NT2/D1 (cell line): ENCODE measurements around the gene ABCC10.

Source experiments
- DNase-seq: peaks from one replicate; pipeline ENCODE4 v3.0.0-alpha.2; 2011; ENCODE audit warnings: low read depth, low spot score
- H3K27me3 ChIP-seq: 2 replicates; pipeline ENCODE4 v1.6.0; 2011; ENCODE audit warnings: mild to moderate bottlenecking; ENCODE audit not compliant: insufficient read length, insufficient read depth
- H3K36me3 ChIP-seq: 2 replicates; pipeline ENCODE4 v1.6.1; 2011; ENCODE audit warnings: mild to moderate bottlenecking, low read length, mixed read lengths; ENCODE audit not compliant: insufficient read depth, insufficient read length
- H3K4me1 ChIP-seq: 2 replicates; pipeline ENCODE4 v1.5.1; 2011; ENCODE audit not compliant: insufficient read depth, insufficient read length
- H3K4me3 ChIP-seq: 2 replicates; pipeline ENCODE4 v1.5.1; 2011; ENCODE audit warnings: low read depth; ENCODE audit not compliant: insufficient read length
- H3K9ac ChIP-seq: 2 replicates; pipeline ENCODE4 v1.6.0; 2011; ENCODE audit warnings: low read depth; ENCODE audit not compliant: insufficient read length
- H3K9me3 ChIP-seq: 2 replicates; pipeline ENCODE4 v1.5.1; 2011; ENCODE audit warnings: mild to moderate bottlenecking, low read length; ENCODE audit not compliant: insufficient read depth
- SUZ12 ChIP-seq: IDR thresholded peaks from 2 replicates; pipeline ENCODE4 v1.6.1; 2011; ENCODE audit not compliant: insufficient read length, insufficient read depth; ENCODE audit errors: extremely low read depth
- YY1 ChIP-seq: IDR thresholded peaks from 2 replicates; pipeline ENCODE4 v1.6.1; 2011; ENCODE audit not compliant: insufficient read length, insufficient read depth
- ZNF274 ChIP-seq: IDR thresholded peaks from 2 replicates; pipeline ENCODE4 v1.6.1; 2011; ENCODE audit warnings: mild to moderate bottlenecking, low read depth, low read length

ABCC10 gene

DNA sequence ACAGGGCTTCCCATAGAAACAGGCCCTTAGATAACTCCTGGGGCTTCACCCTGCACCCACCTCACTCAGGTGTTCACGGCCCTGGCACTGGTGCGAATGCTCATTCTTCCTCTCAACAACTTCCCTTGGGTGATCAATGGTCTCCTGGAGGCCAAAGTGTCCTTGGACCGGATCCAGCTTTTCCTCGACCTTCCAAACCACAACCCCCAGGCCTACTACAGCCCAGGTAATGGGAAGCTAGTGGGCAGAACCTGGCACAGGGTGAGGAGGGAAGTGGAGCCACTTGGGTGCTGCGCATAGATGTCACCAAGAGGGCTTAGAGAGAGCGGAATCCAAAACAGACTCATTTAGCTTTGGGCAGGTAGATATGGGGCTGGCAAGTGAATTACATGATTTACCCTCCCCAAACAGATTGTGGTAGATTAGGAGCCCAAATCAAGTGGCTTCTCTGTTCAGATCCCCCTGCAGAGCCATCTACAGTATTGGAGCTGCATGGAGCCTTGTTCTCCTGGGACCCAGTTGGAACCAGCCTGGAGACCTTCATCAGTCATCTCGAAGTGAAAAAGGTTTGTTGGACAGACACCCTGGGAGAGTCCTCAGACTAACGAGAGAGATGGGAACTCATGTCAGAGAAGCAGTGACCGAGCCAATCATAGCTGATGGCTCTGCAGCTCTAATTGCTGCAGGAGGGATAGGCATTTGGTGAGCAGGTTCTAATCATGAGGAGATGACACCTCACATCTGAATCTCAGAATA lies 8.5 kb downstream of the ABCC10 start:
- peaks cover 6% of the 10 kb centered on the region for H3K4me1 ChIP-seq
- no peak overlapping the region for H3K9ac ChIP-seq
- DNase-seq = no peak
- TF ChIP-seq SUZ12 (no peak), ZNF274 (no peak), YY1 (no peak)
- no peaks in the 10 kb centered on the region for H3K9me3 ChIP-seq
- H3K27me3 ChIP-seq = no peaks in the 10 kb centered on the region
- peaks cover 53% of the 10 kb centered on the region for H3K36me3 ChIP-seq
- H3K4me3 ChIP-seq = no peak overlapping the region

DNA sequence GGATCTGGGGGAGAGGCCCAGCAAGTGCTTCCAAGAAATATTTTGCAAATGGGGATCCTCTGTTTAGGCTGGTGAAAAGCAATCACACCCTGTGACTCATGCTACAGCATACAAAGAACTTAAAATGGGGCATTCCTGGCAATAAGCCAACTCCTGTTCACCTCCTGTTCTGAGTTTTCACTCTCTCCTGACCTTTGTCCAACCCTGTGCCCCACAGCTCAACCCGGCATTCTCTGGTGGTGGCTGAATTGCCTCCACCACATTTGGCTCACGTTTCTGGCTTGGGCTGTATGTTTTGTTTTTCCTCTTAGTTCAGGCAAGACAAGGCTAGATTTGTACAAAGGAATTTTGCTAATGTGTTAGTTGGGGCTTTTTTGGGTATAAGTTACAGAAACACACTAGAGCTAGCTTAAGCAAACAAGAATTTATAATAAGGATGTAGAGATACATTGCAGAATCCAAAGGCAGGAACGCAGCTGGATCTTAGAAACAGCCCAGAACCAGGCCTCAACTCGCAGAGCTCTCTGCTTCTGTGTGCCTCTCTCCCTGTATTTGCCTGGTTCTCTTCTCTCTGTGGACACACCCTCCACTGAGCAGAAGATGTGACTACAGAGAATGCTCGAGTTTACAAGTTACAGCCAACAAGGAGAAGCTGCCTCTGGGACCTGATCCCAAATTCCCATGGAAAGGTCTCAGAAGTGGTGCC lies 9.4 kb downstream of the ABCC10 start:
- TF ChIP-seq ZNF274 (no peak), YY1 (no peak), SUZ12 (no peak)
- DNase-seq = peak; percentile 43

DNA sequence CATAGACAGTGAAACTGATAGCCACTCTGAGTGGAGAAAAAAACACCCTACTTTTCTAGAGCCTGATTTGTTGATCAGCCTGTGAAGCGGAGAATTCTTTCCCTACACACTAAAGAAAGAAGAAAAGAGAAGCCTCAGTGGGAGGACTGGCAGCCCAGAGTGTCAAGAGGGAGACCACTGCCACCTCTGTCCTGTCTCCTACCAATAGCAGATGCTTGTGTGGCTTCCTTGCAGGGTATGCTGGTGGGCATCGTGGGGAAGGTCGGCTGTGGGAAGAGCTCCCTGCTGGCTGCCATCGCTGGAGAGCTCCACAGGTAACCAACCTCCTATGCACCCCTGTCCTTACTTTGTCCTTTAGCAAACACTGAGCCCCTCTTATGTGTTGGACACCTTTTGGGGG lies 10.4 kb downstream of the ABCC10 start:
- Histone ChIP-seq H3K9me3 (no peaks in the 10 kb centered on the region), H3K9ac (no peak overlapping the region), H3K4me1 (peaks cover 6% of the 10 kb centered on the region), H3K27me3 (no peaks in the 10 kb centered on the region), H3K36me3 (peaks cover 53% of the 10 kb centered on the region), H3K4me3 (no peak overlapping the region)
- no peak for DNase-seq
- TF ChIP-seq ZNF274 (no peak), SUZ12 (no peak), YY1 (no peak)

More for the DNA sequence above, 9.4 kb downstream of the ABCC10 start:
- no peak overlapping the region for H3K4me3 ChIP-seq
- H3K27me3 ChIP-seq = no peaks in the 10 kb centered on the region
- peaks cover 57% of the 10 kb centered on the region for H3K36me3 ChIP-seq
- H3K9ac ChIP-seq = no peak overlapping the region
- no peaks in the 10 kb centered on the region for H3K9me3 ChIP-seq
- H3K4me1 ChIP-seq = peaks cover 6% of the 10 kb centered on the region

DNA sequence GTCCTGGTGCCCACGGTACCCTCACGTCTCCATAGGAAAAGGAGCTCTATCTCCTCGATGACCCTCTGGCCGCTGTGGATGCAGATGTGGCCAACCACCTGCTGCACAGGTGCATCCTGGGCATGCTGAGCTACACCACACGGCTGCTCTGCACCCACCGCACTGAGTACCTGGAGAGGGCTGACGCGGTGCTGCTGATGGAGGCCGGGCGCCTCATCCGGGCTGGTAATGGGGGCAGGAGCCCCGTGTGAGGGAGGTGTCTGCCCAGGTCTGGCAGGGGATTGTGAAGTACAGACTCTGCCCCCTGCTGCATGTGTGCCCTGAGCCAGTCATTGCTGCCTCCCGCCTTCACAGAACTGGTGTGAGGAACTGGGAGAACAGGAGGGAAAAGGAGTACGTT lies 15.6 kb downstream of the ABCC10 start:
- DNase-seq = no peak
- Histone ChIP-seq H3K4me1 (no peaks in the 10 kb centered on the region), H3K4me3 (no peak overlapping the region), H3K27me3 (no peaks in the 10 kb centered on the region), H3K9me3 (no peaks in the 10 kb centered on the region), H3K9ac (no peak overlapping the region), H3K36me3 (peaks cover 67% of the 10 kb centered on the region)
- TF ChIP-seq YY1 (no peak), SUZ12 (no peak), ZNF274 (no peak)

DNA sequence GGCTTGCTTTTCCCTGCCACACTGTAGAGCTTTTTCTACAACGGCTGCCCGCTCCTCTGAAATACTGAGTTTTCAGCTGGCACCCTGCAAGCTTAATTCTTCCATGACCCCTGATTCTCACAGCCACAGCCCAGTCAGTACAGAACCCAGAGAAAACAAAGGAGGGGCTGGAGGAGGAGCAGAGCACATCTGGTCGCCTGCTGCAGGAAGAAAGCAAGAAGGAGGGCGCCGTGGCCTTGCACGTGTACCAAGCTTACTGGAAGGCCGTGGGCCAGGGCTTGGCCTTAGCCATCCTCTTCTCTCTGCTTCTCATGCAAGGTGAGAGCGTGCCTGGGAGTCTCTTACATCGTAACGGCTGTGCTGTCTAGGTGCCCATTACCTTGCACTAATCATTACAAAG lies 16.7 kb downstream of the ABCC10 start:
- Histone ChIP-seq H3K36me3 (peaks cover 68% of the 10 kb centered on the region), H3K4me3 (no peak overlapping the region), H3K4me1 (no peaks in the 10 kb centered on the region), H3K9ac (no peak overlapping the region), H3K27me3 (no peaks in the 10 kb centered on the region), H3K9me3 (no peaks in the 10 kb centered on the region)
- no peak for TF ChIP-seq SUZ12
- no peak for TF ChIP-seq YY1
- TF ChIP-seq ZNF274 = no peak
- no peak for DNase-seq

DNA sequence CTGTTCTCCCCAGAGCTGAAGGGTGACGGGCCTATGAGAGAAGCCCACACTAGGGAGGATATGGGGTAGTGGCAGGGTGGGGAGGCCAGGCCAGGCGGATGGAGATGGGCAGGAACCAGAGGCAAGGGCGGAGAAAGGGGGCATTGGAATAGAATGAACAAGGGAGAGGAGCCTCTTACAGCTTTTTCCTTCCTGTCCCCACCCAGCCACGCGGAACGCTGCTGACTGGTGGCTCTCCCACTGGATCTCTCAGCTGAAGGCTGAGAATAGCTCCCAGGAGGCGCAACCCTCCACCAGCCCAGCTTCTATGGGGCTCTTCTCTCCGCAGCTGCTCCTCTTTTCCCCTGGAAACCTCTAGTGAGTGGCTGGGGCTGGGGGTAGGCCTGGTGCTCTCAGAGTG lies 17.2 kb downstream of the ABCC10 start:
- Histone ChIP-seq H3K9ac (no peak overlapping the region), H3K4me1 (no peaks in the 10 kb centered on the region), H3K9me3 (no peaks in the 10 kb centered on the region), H3K36me3 (peaks cover 72% of the 10 kb centered on the region), H3K4me3 (no peak overlapping the region), H3K27me3 (no peaks in the 10 kb centered on the region)
- TF ChIP-seq ZNF274 (no peak), SUZ12 (no peak), YY1 (no peak)
- DNase-seq = no peak

DNA sequence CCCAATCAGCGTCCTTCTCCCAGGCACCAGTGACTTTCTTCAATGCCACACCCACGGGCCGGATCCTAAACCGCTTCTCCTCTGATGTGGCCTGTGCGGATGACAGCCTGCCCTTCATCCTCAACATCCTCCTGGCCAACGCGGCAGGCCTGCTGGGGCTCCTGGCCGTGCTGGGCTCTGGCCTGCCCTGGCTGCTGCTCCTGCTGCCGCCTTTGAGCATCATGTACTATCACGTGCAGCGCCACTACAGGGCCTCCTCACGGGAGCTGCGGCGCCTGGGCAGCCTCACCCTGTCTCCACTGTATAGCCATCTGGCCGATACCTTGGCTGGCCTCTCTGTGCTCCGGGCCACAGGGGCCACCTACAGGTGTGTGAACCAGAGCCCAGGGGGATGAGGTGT lies 18.2 kb downstream of the ABCC10 start:
- Histone ChIP-seq H3K9ac (no peak overlapping the region), H3K27me3 (no peaks in the 10 kb centered on the region), H3K36me3 (peaks cover 77% of the 10 kb centered on the region), H3K4me3 (no peak overlapping the region), H3K4me1 (no peaks in the 10 kb centered on the region), H3K9me3 (no peaks in the 10 kb centered on the region)
- TF ChIP-seq ZNF274 (no peak), YY1 (no peak), SUZ12 (no peak)
- no peak for DNase-seq
